GM12878 (cell line): ENCODE measurements around the gene NSUN7. TPM values are rescaled to one million over a fixed set of nuclear protein-coding genes. Genes with fewer than 3 reads are reported as not detected.

Source experiments
- ATAC-seq: fragments of 200-7000 bp; cut with Tn5 transposase; 3 replicates; pipeline ENCODE4 v1.9.1; 2020; ENCODE audit warnings: mild to moderate bottlenecking, moderate library complexity
- BruUV-seq: library from RNA; stranded (reverse); fragments of 400-500 nt; replicated peaks from 2 replicates; lab custom pipeline; 2021; lab: Mats Ljungman, UMichigan
- CTCF ChIA-PET: fragments of 300-600 bp; sonication (Branson Sonifier 250); formaldehyde crosslinking; extraction: SDS; loops from one replicate; lab custom pipeline; 2021; ENCODE audit warnings: inconsistent platforms; lab: Yijun Ruan, JAX
- POLR2A ChIA-PET: fragments of 350-600 bp; formaldehyde crosslinking; extraction: SDS; loops from one replicate; lab custom pipeline; 2021; ENCODE audit warnings: inconsistent platforms; lab: Charles Lee
- RAD21 ChIA-PET: fragments of 300-600 bp; sonication (Branson Sonifier 250); formaldehyde crosslinking; loops from one replicate; lab custom pipeline; 2023; ENCODE audit warnings: antibody characterized with exemption; ENCODE audit not compliant: unreplicated experiment; lab: Charles Lee
- SMC1A ChIA-PET: fragments of 300-600 bp; sonication (Branson Sonifier 250); formaldehyde crosslinking; loops from one replicate; lab custom pipeline; 2023; ENCODE audit not compliant: unreplicated experiment, uncharacterized antibody; lab: Charles Lee
- DNase-seq: peaks from one replicate; pipeline ENCODE4 v3.0.0-alpha.2; 2011; ENCODE audit warnings: low read depth, low spot score
- FAIRE-seq: peaks from 3 replicates; lab custom pipeline; 2011; peaks lifted over from hg19 to GRCh38; lab: Jason Lieb, UNC
- H2AFZ ChIP-seq: 2 replicates; pipeline ENCODE4 v1.6.0; 2011; ENCODE audit warnings: low read depth, low read length, control low read depth; ENCODE audit not compliant: control insufficient read depth
- H3K27ac ChIP-seq: 2 replicates; pipeline ENCODE4 v1.5.1; 2011; ENCODE audit warnings: control low read depth; ENCODE audit not compliant: control insufficient read depth, insufficient read depth
- H3K27me3 ChIP-seq, 2 experiments: replicated peaks in 1 of 2; 2 replicates each; pipeline versions ENCODE4 v1.6.0 to v1.6.1; 2011; ENCODE audit warnings: low read length in 1 of 2; ENCODE audit not compliant: control insufficient read depth in 2 of 2, insufficient read depth in 2 of 2
- H3K36me3 ChIP-seq, 2 experiments: 2 replicates each; pipeline ENCODE4 v1.5.1; 2011; ENCODE audit warnings: low read length in 1 of 2; ENCODE audit not compliant: control insufficient read depth in 2 of 2, insufficient read depth in 2 of 2
- H3K4me1 ChIP-seq: 2 replicates; pipeline ENCODE4 v1.6.1; 2011; ENCODE audit warnings: mild to moderate bottlenecking, low read length, moderate library complexity, mixed read lengths; ENCODE audit not compliant: control insufficient read depth, insufficient read depth
- H3K4me2 ChIP-seq: 2 replicates; pipeline ENCODE4 v1.6.0; 2011; ENCODE audit warnings: control low read depth; ENCODE audit not compliant: control insufficient read depth, insufficient read depth
- H3K4me3 ChIP-seq: fragments of 200-600 bp; sonication (generic); 2 replicates; pipeline ENCODE4 v1.5.1; 2016
- H3K79me2 ChIP-seq: 2 replicates; pipeline ENCODE4 v1.6.0; 2011; ENCODE audit warnings: low read length; ENCODE audit not compliant: control insufficient read depth, insufficient read depth
- H3K9ac ChIP-seq: 2 replicates; pipeline ENCODE4 v1.8.0; 2011; ENCODE audit warnings: low read length, control low read depth, mixed read lengths; ENCODE audit not compliant: control insufficient read depth, insufficient read depth
- H3K9me3 ChIP-seq: replicated peaks from 3 replicates; pipeline ENCODE4 v1.5.1; 2011; ENCODE audit warnings: mild to moderate bottlenecking, low read length; ENCODE audit not compliant: control insufficient read depth, insufficient read depth
- H4K20me1 ChIP-seq: 2 replicates; pipeline ENCODE4 v1.6.0; 2011; ENCODE audit not compliant: control insufficient read depth, insufficient read depth
- ATF7 ChIP-seq: fragments of 450-650 bp; IDR thresholded peaks from 2 replicates; pipeline ENCODE4 v1.6.1; 2016; ENCODE audit warnings: low read depth, mild to moderate bottlenecking
- CREM ChIP-seq: IDR thresholded peaks from 2 replicates; pipeline ENCODE4 v1.6.1; 2014; ENCODE audit warnings: antibody characterized with exemption, low read depth
- HDGF ChIP-seq: fragments of 450-650 bp; IDR thresholded peaks from 2 replicates; pipeline ENCODE4 v1.6.1; 2016; ENCODE audit warnings: antibody characterized with exemption
- JUND ChIP-seq: IDR thresholded peaks from 2 replicates; pipeline ENCODE4 v1.6.1; 2012; ENCODE audit warnings: low read depth, mild to moderate bottlenecking, low read length, improper control_type of control experiment, moderate library complexity
- PBX3 ChIP-seq: IDR thresholded peaks from 2 replicates; pipeline ENCODE4 v1.6.1; 2011; ENCODE audit warnings: mild to moderate bottlenecking, low read depth, low read length, moderate library complexity; ENCODE audit not compliant: insufficient replicate concordance
- SMAD5 ChIP-seq: IDR thresholded peaks from 2 replicates; pipeline ENCODE4 v1.6.1; 2016; ENCODE audit warnings: antibody characterized with exemption, low read depth
- SP1 ChIP-seq: IDR thresholded peaks from one replicate; pipeline ENCODE4 v1.6.1; 2011; ENCODE audit warnings: low read depth, low read length
- SRF ChIP-seq, 2 experiments: IDR thresholded peaks; 2 replicates each; pipeline ENCODE4 v1.6.1; 2011; ENCODE audit warnings: low read depth in 2 of 2, low read length in 2 of 2, mild to moderate bottlenecking in 1 of 2, moderate library complexity in 1 of 2
- STAT1 ChIP-seq: fragments of 450-650 bp; conservative IDR thresholded peaks from 2 replicates; pipeline ENCODE4 v1.6.1; 2014; ENCODE audit warnings: antibody characterized with exemption, mild to moderate bottlenecking
- ZBED1 ChIP-seq: IDR thresholded peaks from 2 replicates; pipeline ENCODE4 v1.6.1; 2016; ENCODE audit warnings: borderline replicate concordance
- ZNF622 ChIP-seq: fragments of 450-650 bp; IDR thresholded peaks from 2 replicates; pipeline ENCODE4 v1.6.1; 2017; ENCODE audit warnings: mild to moderate bottlenecking, inconsistent platforms
- in situ Hi-C: fragments of 300-500 bp; cut with MboI; formaldehyde crosslinking; loops from 9 replicates; pipeline ENCODE4 v1.14.3; 2018; ENCODE audit warnings: mixed read lengths
- intact Hi-C: fragments of 100-400 bp; cut with micrococcal nuclease; formaldehyde crosslinking; loops from one replicate; pipeline ENCODE4 v1.14.2; 2022; ENCODE audit not compliant: unreplicated experiment
- polyA plus RNA-seq, 11 experiments: library from polyadenylated mRNA; depleted of rRNA in 4 of 11; unstranded in 6 of 11; stranded (reverse) in 5 of 11; fragments of >200 nt; fragmentation: Nextera tagmentation in 4 of 11; fragmentation: Illumina TruSeq in 1 of 11; extraction: Ambion mirVana in 4 of 11; extraction: Trizol in 1 of 11; gene quantifications; 1 replicate in 1 of 11; 2 replicates in 10 of 11; pipeline versions ENCODE4 v1.2.1 to v1.2.3, GENCODE V29; 2011 to 2016; ENCODE audit warnings: inconsistent platforms in 2 of 11, missing spikeins in 2 of 11, low read depth in 1 of 11
- total RNA-seq, 4 experiments: library from RNA; depleted of rRNA in 3 of 4; stranded (reverse); fragments of >200 nt in 3 of 4; fragmentation: Illumina TruSeq in 1 of 4; extraction: Trizol in 1 of 4; gene quantifications; 2 replicates each; pipeline versions ENCODE4 v1.2.1 to v1.2.3, GENCODE V29; 2013 to 2021
- TF ChIP-seq, protein P1 (sequence below): IDR thresholded peaks from 2 replicates; pipeline ENCODE4 v1.6.1; 2012; ENCODE audit warnings: improper control_type of control experiment, low read depth, low read length; ENCODE audit not compliant: insufficient replicate concordance
- TF ChIP-seq, protein P2 (sequence below): fragments of 450-650 bp; IDR thresholded peaks from 2 replicates; pipeline ENCODE4 v1.6.1; 2017; ENCODE audit warnings: antibody characterized with exemption, mild to moderate bottlenecking, moderate library complexity

Gene NSUN7
- total and polyA plus RNA-seq, 10 of the 15 experiments (the other 5 are each of a cell fraction or from before 2014, with no cell fraction given), result 0.02 to 0.21 (median 0.15) TPM; not detected in 3

- TF ChIP-seq SMAD5 (no peak), STAT1 (no peak), ATF7 (no peak), CREM (no peak)
Observed at GRCh38 chr4:40730091-40730679, 19.6 kb upstream of the NSUN7 start (continued).

- BruUV-seq, result no TSS peak
- Histone ChIP-seq H3K27me3 (no peaks in the 10 kb centered on the region), H3K36me3 (no peaks in the 10 kb centered on the region), H4K20me1 (no peaks in the 10 kb centered on the region), H2AFZ (no peak overlapping the region), H3K9ac (no peak overlapping the region), H3K4me2 (no peak overlapping the region), H3K4me1 (0 out of 2 replicates have a peak, but pooled peaks cover 3% of the 10 kb centered on the region), H3K4me3 (no peak overlapping the region), H3K27ac (no peak overlapping the region), H3K79me2 (no peaks in the 10 kb centered on the region), H3K9me3 (no peaks in the 10 kb centered on the region)
- FAIRE-seq (no peak), ATAC-seq (no peak), DNase-seq (no peak)
- ChIA-PET CTCF (interaction anchor here (1.1 to 8.6 kb wide), 4 partner anchors 11 to 406 kb away, joined by 3 to 224 read pairs (median 76); no protein-coding TSS in a partner anchor), RAD21 (interaction anchor here (1.2 to 2.0 kb wide), 3 partner anchors 12 to 414 kb away, joined by 5 to 11 read pairs (median 8); no protein-coding TSS in a partner anchor), POLR2A (interaction anchor here (0.7 kb wide), 1 partner anchor 18 kb away, joined by 3 read pairs; no protein-coding TSS in a partner anchor), SMC1A (interaction anchor here (0.9 to 2.1 kb wide), 7 partner anchors 11 to 455 kb away, joined by 3 to 13 read pairs (median 3); no protein-coding TSS in a partner anchor)
- intact Hi-C loops, result loop anchor here (10.0 kb wide), 1 partner anchor 483 kb away; the partner anchor contains the start of gene APBB2
- in situ Hi-C loops, result loop anchor here (5.0 to 10.0 kb wide), 2 partner anchors 111 to 483 kb away; partner anchors contain the start of gene APBB2
- TF ChIP-seq, protein P1, sequence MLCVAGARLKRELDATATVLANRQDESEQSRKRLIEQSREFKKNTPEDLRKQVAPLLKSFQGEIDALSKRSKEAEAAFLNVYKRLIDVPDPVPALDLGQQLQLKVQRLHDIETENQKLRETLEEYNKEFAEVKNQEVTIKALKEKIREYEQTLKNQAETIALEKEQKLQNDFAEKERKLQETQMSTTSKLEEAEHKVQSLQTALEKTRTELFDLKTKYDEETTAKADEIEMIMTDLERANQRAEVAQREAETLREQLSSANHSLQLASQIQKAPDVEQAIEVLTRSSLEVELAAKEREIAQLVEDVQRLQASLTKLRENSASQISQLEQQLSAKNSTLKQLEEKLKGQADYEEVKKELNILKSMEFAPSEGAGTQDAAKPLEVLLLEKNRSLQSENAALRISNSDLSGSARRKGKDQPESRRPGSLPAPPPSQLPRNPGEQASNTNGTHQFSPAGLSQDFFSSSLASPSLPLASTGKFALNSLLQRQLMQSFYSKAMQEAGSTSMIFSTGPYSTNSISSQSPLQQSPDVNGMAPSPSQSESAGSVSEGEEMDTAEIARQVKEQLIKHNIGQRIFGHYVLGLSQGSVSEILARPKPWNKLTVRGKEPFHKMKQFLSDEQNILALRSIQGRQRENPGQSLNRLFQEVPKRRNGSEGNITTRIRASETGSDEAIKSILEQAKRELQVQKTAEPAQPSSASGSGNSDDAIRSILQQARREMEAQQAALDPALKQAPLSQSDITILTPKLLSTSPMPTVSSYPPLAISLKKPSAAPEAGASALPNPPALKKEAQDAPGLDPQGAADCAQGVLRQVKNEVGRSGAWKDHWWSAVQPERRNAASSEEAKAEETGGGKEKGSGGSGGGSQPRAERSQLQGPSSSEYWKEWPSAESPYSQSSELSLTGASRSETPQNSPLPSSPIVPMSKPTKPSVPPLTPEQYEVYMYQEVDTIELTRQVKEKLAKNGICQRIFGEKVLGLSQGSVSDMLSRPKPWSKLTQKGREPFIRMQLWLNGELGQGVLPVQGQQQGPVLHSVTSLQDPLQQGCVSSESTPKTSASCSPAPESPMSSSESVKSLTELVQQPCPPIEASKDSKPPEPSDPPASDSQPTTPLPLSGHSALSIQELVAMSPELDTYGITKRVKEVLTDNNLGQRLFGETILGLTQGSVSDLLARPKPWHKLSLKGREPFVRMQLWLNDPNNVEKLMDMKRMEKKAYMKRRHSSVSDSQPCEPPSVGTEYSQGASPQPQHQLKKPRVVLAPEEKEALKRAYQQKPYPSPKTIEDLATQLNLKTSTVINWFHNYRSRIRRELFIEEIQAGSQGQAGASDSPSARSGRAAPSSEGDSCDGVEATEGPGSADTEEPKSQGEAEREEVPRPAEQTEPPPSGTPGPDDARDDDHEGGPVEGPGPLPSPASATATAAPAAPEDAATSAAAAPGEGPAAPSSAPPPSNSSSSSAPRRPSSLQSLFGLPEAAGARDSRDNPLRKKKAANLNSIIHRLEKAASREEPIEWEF, result no peak
- no peak for TF ChIP-seq SP1
- no peak for TF ChIP-seq ZNF622
- no peak for TF ChIP-seq HDGF
- no peak for TF ChIP-seq STAT1
- TF ChIP-seq SRF (IDR thresholded peaks at IDR 0.05; ENCODE audit: low read depth in 2 of 2, low read length in 2 of 2), result no peak
- TF ChIP-seq PBX3, result no peak
- no peak for TF ChIP-seq ZBED1
- TF ChIP-seq JUND, result no peak
- TF ChIP-seq, protein P2, sequence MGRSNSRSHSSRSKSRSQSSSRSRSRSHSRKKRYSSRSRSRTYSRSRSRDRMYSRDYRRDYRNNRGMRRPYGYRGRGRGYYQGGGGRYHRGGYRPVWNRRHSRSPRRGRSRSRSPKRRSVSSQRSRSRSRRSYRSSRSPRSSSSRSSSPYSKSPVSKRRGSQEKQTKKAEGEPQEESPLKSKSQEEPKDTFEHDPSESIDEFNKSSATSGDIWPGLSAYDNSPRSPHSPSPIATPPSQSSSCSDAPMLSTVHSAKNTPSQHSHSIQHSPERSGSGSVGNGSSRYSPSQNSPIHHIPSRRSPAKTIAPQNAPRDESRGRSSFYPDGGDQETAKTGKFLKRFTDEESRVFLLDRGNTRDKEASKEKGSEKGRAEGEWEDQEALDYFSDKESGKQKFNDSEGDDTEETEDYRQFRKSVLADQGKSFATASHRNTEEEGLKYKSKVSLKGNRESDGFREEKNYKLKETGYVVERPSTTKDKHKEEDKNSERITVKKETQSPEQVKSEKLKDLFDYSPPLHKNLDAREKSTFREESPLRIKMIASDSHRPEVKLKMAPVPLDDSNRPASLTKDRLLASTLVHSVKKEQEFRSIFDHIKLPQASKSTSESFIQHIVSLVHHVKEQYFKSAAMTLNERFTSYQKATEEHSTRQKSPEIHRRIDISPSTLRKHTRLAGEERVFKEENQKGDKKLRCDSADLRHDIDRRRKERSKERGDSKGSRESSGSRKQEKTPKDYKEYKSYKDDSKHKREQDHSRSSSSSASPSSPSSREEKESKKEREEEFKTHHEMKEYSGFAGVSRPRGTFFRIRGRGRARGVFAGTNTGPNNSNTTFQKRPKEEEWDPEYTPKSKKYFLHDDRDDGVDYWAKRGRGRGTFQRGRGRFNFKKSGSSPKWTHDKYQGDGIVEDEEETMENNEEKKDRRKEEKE, result no peak
Observed at GRCh38 chr4:40731361-40731760, 18.4 kb upstream of the NSUN7 start.
